NOMO-1 (cell line): ENCODE measurements around the gene SPATS2.

Source experiments
- DNase-seq, 2 experiments: peaks; one replicate each; lab custom pipeline; 2025; ENCODE audit not compliant: unreplicated experiment in 2 of 2; lab: John Stamatoyannopoulos, UW

The SPATS2 gene

GRCh38 chr12:49567611-49568441, 200.6 kb downstream of the SPATS2 start, which contains the start of gene MCRS1:
Gene MCRS1 (minus strand): TSS chr12:49568142. CDS start chr12:49566731, 1,411 bp downstream.
- peak; percentile 81 to 91 for DNase-seq

GRCh38 chr12:49568442-49569162, 201.3 kb downstream of the SPATS2 start:
- peak in 1 of 2 experiments; percentile 36 for DNase-seq
